Mucosa of descending colon (tissue), 3 donors: ENCODE measurements around the gene GLRX3. TPM values are rescaled to one million over a fixed set of nuclear protein-coding genes. Genes with fewer than 3 reads are reported as not detected.
"Not testable (repeated sequence)": the region's sequence is repeated elsewhere in the genome, so short reads cannot be mapped to it uniquely, and the experiment has no call there.

ENCODE experiments used
- ATAC-seq: fragments of 200-7000 bp; cut with Tn5 transposase; one replicate; pipeline ENCODE4 v1.9.1; 2020; ENCODE audit warnings: mild to moderate bottlenecking, moderate library complexity
- DNase-seq, 3 donors: peaks; one replicate each; pipeline ENCODE4 v3.0.0-alpha.2; 2020
- H3K36me3 ChIP-seq: fragments of 200-600 bp; one replicate; pipeline ENCODE4 v1.8.0; 2021; ENCODE audit warnings: low read depth, mild to moderate bottlenecking
- H3K4me1 ChIP-seq: fragments of 200-600 bp; one replicate; pipeline ENCODE4 v1.8.0; 2021; ENCODE audit warnings: low read depth, mild to moderate bottlenecking
- H3K4me3 ChIP-seq: fragments of 200-600 bp; one replicate; pipeline ENCODE4 v1.8.0; 2021; ENCODE audit warnings: mild to moderate bottlenecking
- H3K9me3 ChIP-seq: fragments of 200-600 bp; one replicate; pipeline ENCODE4 v1.8.0; 2021; ENCODE audit warnings: mild to moderate bottlenecking
- intact Hi-C, 2 donors: fragments of 100-400 bp; cut with DNase I in 1 of 2; cut with micrococcal nuclease in 1 of 2; formaldehyde crosslinking; loops; one replicate each; pipeline versions ENCODE4 v1.11.0 to v1.11.1; 2022; cut with DNase I, micrococcal nuclease
- total RNA-seq, 3 donors: library from RNA; stranded (reverse); fragmentation: NEBNext Ultra II Directional in 2 of 3; extraction: Animal tissue kit (Norgen Biotek cat#: 25700) in 2 of 3; gene quantifications; one replicate each; pipeline versions ENCODE4 v1.2.1 to v1.2.4, GENCODE V29; 2021 to 2023
- TF ChIP-seq, protein P1 (sequence below): fragments of 200-600 bp; IDR thresholded peaks from one replicate; pipeline ENCODE4 v1.8.0; 2022; ENCODE audit warnings: antibody characterized with exemption, mild to moderate bottlenecking
- donor health status: DM: no; HTN: no; CAD: no; lungs with moderate emphysema.
- donor health status: DM: no; HTN: no; CAD: no.
- donor health status: DM: no; HTN: yes; CAD: no.

GLRX3 gene
- total RNA-seq, 3 donors from 2014 or later, result 44.3 to 58.2 (median 57.2) TPM

- Histone ChIP-seq H3K36me3 (no peaks in the 10 kb centered on the region), H3K4me1 (peaks cover 2% of the 10 kb centered on the region), H3K9me3 (no peaks in the 10 kb centered on the region), H3K4me3 (no peak overlapping the region)
- intact Hi-C loops, result no loop called here
- TF ChIP-seq, protein P1, sequence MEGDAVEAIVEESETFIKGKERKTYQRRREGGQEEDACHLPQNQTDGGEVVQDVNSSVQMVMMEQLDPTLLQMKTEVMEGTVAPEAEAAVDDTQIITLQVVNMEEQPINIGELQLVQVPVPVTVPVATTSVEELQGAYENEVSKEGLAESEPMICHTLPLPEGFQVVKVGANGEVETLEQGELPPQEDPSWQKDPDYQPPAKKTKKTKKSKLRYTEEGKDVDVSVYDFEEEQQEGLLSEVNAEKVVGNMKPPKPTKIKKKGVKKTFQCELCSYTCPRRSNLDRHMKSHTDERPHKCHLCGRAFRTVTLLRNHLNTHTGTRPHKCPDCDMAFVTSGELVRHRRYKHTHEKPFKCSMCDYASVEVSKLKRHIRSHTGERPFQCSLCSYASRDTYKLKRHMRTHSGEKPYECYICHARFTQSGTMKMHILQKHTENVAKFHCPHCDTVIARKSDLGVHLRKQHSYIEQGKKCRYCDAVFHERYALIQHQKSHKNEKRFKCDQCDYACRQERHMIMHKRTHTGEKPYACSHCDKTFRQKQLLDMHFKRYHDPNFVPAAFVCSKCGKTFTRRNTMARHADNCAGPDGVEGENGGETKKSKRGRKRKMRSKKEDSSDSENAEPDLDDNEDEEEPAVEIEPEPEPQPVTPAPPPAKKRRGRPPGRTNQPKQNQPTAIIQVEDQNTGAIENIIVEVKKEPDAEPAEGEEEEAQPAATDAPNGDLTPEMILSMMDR, result no peak
- ATAC-seq, result no peak
- DNase-seq, result no peak
Observed at GRCh38 chr10:130195746-130196294, 59.6 kb downstream of the GLRX3 start.

DNA sequence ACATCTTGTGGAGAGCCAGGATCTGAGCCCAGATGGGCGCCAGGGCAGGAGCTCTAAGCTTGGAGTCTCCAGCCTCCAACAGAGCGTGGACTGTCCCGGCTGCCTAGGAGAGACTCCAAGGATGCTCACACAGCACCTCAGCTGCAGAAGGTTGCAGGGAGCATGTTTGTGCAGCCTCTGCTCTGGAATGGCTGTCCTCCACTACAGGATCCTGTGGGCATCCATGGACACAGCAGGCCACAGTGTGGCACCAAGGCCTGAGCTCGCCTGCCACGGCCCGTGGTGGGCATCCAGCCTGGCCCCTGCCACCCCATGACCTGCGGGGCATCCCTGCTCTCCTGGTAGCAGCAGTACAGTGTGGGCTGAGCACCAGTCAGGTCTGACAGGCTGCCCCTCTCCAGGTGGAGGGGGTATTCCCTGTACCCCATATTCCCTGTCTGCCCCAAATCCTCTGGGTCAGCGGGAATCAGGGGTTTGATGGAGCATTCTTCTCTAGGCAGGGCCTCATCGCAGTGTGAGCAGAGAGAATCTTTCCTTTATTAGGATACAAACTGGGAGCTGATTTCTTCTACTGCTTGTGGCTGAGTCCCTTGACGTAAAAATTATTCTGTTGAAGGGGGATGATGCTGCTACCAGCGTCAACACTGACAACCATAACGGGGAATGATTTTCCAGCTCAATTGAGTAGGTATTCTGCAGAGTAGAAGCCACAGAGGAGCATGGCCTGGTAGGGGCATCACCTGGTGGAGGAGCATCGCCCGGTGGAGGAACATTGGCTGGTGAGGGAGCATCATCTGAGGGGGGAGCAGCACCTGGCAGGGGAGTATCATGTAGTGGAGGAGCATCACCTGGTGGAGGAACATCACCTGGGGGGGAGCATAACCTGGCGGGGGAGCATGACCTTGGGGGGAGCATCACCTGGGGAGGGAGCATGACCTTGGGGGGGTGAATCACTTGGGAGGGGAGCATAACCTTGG, 60.6 kb downstream of the GLRX3 start:
- intact Hi-C loops, result no loop called here
- H3K36me3 ChIP-seq, result no peaks in the 10 kb centered on the region
- TF ChIP-seq, protein P1, result no peak

DNA sequence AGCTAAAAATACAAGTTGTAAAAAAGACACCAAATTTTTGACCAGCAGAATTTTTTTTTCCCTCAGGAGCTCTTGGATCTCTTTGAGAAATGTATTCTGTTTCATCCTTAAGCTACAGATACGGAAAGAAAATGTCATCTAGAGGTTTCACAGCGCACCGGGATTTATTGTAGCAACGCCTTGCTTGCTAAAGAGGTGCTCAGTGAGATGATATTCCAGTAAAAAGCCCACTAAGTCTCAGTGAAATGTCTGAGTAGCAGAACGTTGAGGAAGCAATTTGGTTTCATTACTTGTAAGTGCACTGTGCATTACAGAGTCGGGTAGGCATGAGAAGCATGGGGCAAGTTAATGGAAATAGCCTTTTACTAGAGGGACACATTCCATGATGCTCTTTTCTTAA, 62.5 kb downstream of the GLRX3 start:
- no peaks in the 10 kb centered on the region for H3K4me1 ChIP-seq
- no peak overlapping the region for H3K4me3 ChIP-seq
- intact Hi-C loops, result no loop called here
- ATAC-seq, result no peak
- H3K9me3 ChIP-seq, result no peaks in the 10 kb centered on the region
- DNase-seq, result no peak
- TF ChIP-seq, protein P1, result no peak
- H3K36me3 ChIP-seq, result no peaks in the 10 kb centered on the region

More for the DNA sequence above, 60.6 kb downstream of the GLRX3 start:
- ATAC-seq (no peak), DNase-seq (no peak)
- Histone ChIP-seq H3K4me3 (no peak overlapping the region), H3K4me1 (no peaks in the 10 kb centered on the region), H3K9me3 (no peaks in the 10 kb centered on the region)

- no peaks in the 10 kb centered on the region for H3K36me3 ChIP-seq
- TF ChIP-seq, protein P1, result no peak
- DNase-seq (no peak), ATAC-seq (no peak)
- no peaks in the 10 kb centered on the region for H3K9me3 ChIP-seq
- no peak overlapping the region for H3K4me3 ChIP-seq
- no peaks in the 10 kb centered on the region for H3K4me1 ChIP-seq
- intact Hi-C loops, result no loop called here
Observed at GRCh38 chr10:130200179-130201042, 64.2 kb downstream of the GLRX3 start.

DNA sequence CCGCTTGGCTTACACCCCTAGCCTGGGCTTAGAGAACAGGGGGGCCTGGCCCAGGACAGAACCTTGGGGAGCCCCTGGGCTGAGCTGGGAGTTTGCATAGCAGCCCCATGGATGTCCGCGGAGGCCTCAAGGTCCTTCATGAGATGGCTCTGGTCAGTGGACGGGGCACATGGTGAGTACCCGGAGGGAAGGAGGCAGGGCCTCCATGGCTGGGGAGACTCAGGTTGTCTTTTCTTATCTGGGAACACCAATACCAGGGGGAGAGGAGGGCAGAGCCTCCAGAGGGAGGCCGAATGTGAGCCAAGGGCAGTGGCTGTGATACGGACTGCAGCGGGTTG, 64.8 kb downstream of the GLRX3 start:
- H3K4me1 ChIP-seq, result no peaks in the 10 kb centered on the region
- intact Hi-C loops, result no loop called here
- no peak for ATAC-seq

GRCh38 chr10:130202150-130202549, 66.0 kb downstream of the GLRX3 start:
- H3K36me3 ChIP-seq, DNase-seq, H3K4me1 ChIP-seq, H3K4me3 ChIP-seq, H3K9me3 ChIP-seq, ATAC-seq, intact Hi-C loops: not testable (repeated sequence)

More for the DNA sequence above, 64.8 kb downstream of the GLRX3 start:
- Histone ChIP-seq H3K4me3 (no peak overlapping the region), H3K36me3 (no peaks in the 10 kb centered on the region), H3K9me3 (no peaks in the 10 kb centered on the region)
- no peak for DNase-seq
- TF ChIP-seq, protein P1, result no peak
